ENCODE data around the gene WNT3. TPM values are rescaled to one million over a fixed set of nuclear protein-coding genes. Genes with fewer than 3 reads are reported as not detected.

WNT3 gene
- total RNA-seq, 2 donors from 2014 or later = 19.9 to 21.8 TPM

GRCh38 chr17:46791531-46791930 is 27.0 kb downstream of the WNT3 start:
- H3K36me3 ChIP-seq (ENCODE audit: control insufficient read depth, insufficient read depth, low read length) = no peaks in the 10 kb centered on the region
- Mint-ChIP-seq H3K27ac (no peak overlapping the region), H3K4me3 (no peak overlapping the region), H3K27me3 (ENCODE audit: insufficient read depth) (peaks cover 2% of the 10 kb centered on the region), H3K9me3 (peaks cover 14% of the 10 kb centered on the region), H3K36me3 (ENCODE audit: low read depth) (peaks cover 4% of the 10 kb centered on the region), H3K4me1 (peaks cover 41% of the 10 kb centered on the region)
- no peak for TF ChIP-seq CTCF (conservative IDR thresholded peaks at IDR 0.05)
- H3K4me3 ChIP-seq (ENCODE audit: low read length) = no peak overlapping the region
- H3K4me1 ChIP-seq (ENCODE audit: control insufficient read depth, insufficient read depth, low read length) = peaks cover 2% of the 10 kb centered on the region
- H3K9me3 ChIP-seq (ENCODE audit: control insufficient read depth, low read length) = no peaks in the 10 kb centered on the region
- 94 to 95% methylated on average over 5 of the region's 5 CpGs for WGBS, 2 experiments (ENCODE audit: insufficient coverage in 1 of 2, insufficient read length in 1 of 2)
- DNase-seq = no peak
- H3K27me3 ChIP-seq (ENCODE audit: control insufficient read depth, insufficient read depth, low read length, poor library complexity, severe bottlenecking) = no peaks in the 10 kb centered on the region
- H3K9ac ChIP-seq (ENCODE audit: extremely low read depth, low read length, poor library complexity, severe bottlenecking) = no peak overlapping the region
- no peak overlapping the region for H3K27ac ChIP-seq (ENCODE audit: low read depth, low read length)

- H3K9me3 Mint-ChIP-seq = peaks cover 14% of the 10 kb centered on the region
- WGBS, 2 experiments (ENCODE audit: insufficient coverage in 1 of 2, insufficient read length in 1 of 2) = 78 to 80% methylated on average over 3 of the region's 3 CpGs
Measured at GRCh38 chr17:46790216-46790615, 28.3 kb downstream of the WNT3 start.

GRCh38 chr17:46789610-46790009 is 28.9 kb downstream of the WNT3 start:
- peaks cover 14% of the 10 kb centered on the region for H3K9me3 Mint-ChIP-seq

More at GRCh38 chr17:46790216-46790615, 28.3 kb downstream of the WNT3 start:
- Histone ChIP-seq H3K9me3 (ENCODE audit: control insufficient read depth, low read length) (no peaks in the 10 kb centered on the region), H3K36me3 (ENCODE audit: control insufficient read depth, insufficient read depth, low read length) (no peaks in the 10 kb centered on the region), H3K9ac (ENCODE audit: extremely low read depth, low read length, poor library complexity, severe bottlenecking) (no peak overlapping the region), H3K27ac (ENCODE audit: low read depth, low read length) (no peak overlapping the region), H3K4me1 (ENCODE audit: control insufficient read depth, insufficient read depth, low read length) (peaks cover 11% of the 10 kb centered on the region), H3K4me3 (ENCODE audit: low read length) (no peak overlapping the region), H3K27me3 (ENCODE audit: control insufficient read depth, insufficient read depth, low read length, poor library complexity, severe bottlenecking) (no peaks in the 10 kb centered on the region)
- DNase-seq = peak; percentile 74
- no peak overlapping the region for H3K4me3 Mint-ChIP-seq
- peaks cover 2% of the 10 kb centered on the region for H3K27me3 Mint-ChIP-seq (ENCODE audit: insufficient read depth)
- peaks cover 4% of the 10 kb centered on the region for H3K36me3 Mint-ChIP-seq (ENCODE audit: low read depth)
- H3K27ac Mint-ChIP-seq = peak overlapping the region; percentile 37
- TF ChIP-seq CTCF (conservative IDR thresholded peaks at IDR 0.05) = no peak
- peaks cover 46% of the 10 kb centered on the region for H3K4me1 Mint-ChIP-seq

More at GRCh38 chr17:46789610-46790009, 28.9 kb downstream of the WNT3 start:
- H3K4me3 ChIP-seq (ENCODE audit: low read length) = no peak overlapping the region
- DNase-seq = no peak
- peaks cover 49% of the 10 kb centered on the region for H3K4me1 Mint-ChIP-seq
- peaks cover 12% of the 10 kb centered on the region for H3K4me1 ChIP-seq (ENCODE audit: control insufficient read depth, insufficient read depth, low read length)
- H3K36me3 Mint-ChIP-seq (ENCODE audit: low read depth) = peaks cover 4% of the 10 kb centered on the region
- H3K9me3 ChIP-seq (ENCODE audit: control insufficient read depth, low read length) = no peaks in the 10 kb centered on the region
- no peak overlapping the region for H3K27ac ChIP-seq (ENCODE audit: low read depth, low read length)
- no peak overlapping the region for H3K4me3 Mint-ChIP-seq
- H3K9ac ChIP-seq (ENCODE audit: extremely low read depth, low read length, poor library complexity, severe bottlenecking) = no peak overlapping the region
- H3K27me3 Mint-ChIP-seq (ENCODE audit: insufficient read depth) = peaks cover 2% of the 10 kb centered on the region
- no peaks in the 10 kb centered on the region for H3K36me3 ChIP-seq (ENCODE audit: control insufficient read depth, insufficient read depth, low read length)
- no peak overlapping the region for H3K27ac Mint-ChIP-seq
- no peaks in the 10 kb centered on the region for H3K27me3 ChIP-seq (ENCODE audit: control insufficient read depth, insufficient read depth, low read length, poor library complexity, severe bottlenecking)
- 93 to 100% methylated on average over 8 of the region's 8 CpGs for WGBS, 2 experiments (ENCODE audit: insufficient coverage in 1 of 2, insufficient read length in 1 of 2)
- no peak for TF ChIP-seq CTCF (conservative IDR thresholded peaks at IDR 0.05)
